Activated T-cell treated with anti-CD3 and anti-CD28 coated beads for 4 hours (primary cell): ENCODE data around the gene PTPN18.

ENCODE experiments used
- DNase-seq: peaks from one replicate; pipeline ENCODE4 v3.0.0-alpha.2; 2020

PTPN18 gene

GRCh38 chr2:130341562-130342019 is 14.3 kb upstream of the PTPN18 start:
- DNase-seq = no peak

GRCh38 chr2:130342020-130342532 is 13.8 kb upstream of the PTPN18 start:
- peak; percentile 68 for DNase-seq

GRCh38 chr2:130342533-130343275 is 13.2 kb upstream of the PTPN18 start, which contains the start of gene IMP4:
TSS of gene IMP4 (plus strand) at chr2:130342897. CDS start at chr2:130342933, 36 bp downstream.
- DNase-seq = peak; percentile 92

GRCh38 chr2:130344578-130344977 is 11.3 kb upstream of the PTPN18 start:
- no peak for DNase-seq

- DNase-seq = no peak
Observed at GRCh38 chr2:130345091-130345490, 10.8 kb upstream of the PTPN18 start.

- no peak for DNase-seq
Observed at GRCh38 chr2:130345611-130346010, 10.2 kb upstream of the PTPN18 start.

- DNase-seq = no peak
Observed at GRCh38 chr2:130346041-130346740, 9.7 kb upstream of the PTPN18 start.

GRCh38 chr2:130346741-130347066 is 9.2 kb upstream of the PTPN18 start:
- no peak for DNase-seq

- DNase-seq = no peak
Observed at GRCh38 chr2:130347220-130347925, 8.5 kb upstream of the PTPN18 start.

- no peak for DNase-seq
Observed at GRCh38 chr2:130349174-130349573, 6.7 kb upstream of the PTPN18 start.

GRCh38 chr2:130351711-130352110 is 4.1 kb upstream of the PTPN18 start:
- no peak for DNase-seq

- no peak for DNase-seq
Observed at GRCh38 chr2:130352237-130352636, 3.6 kb upstream of the PTPN18 start.

GRCh38 chr2:130353291-130354138 is 2.3 kb upstream of the PTPN18 start:
- DNase-seq = no peak

GRCh38 chr2:130354139-130354428 is 1.8 kb upstream of the PTPN18 start:
- DNase-seq = no peak

GRCh38 chr2:130355172-130355577 is 681 bp upstream of the PTPN18 start:
- no peak for DNase-seq

GRCh38 chr2:130357864-130358263 is 2.0 kb downstream of the PTPN18 start:
- DNase-seq = no peak

- DNase-seq = no peak
Observed at GRCh38 chr2:130358420-130359350, 2.8 kb downstream of the PTPN18 start.

GRCh38 chr2:130359466-130359865 is 3.6 kb downstream of the PTPN18 start:
- DNase-seq = no peak

- no peak for DNase-seq
Observed at GRCh38 chr2:130363479-130363878, 7.6 kb downstream of the PTPN18 start.

GRCh38 chr2:130365075-130365474 is 9.2 kb downstream of the PTPN18 start:
- DNase-seq = no peak

- no peak for DNase-seq
Observed at GRCh38 chr2:130365963-130366362, 10.1 kb downstream of the PTPN18 start.

GRCh38 chr2:130366720-130367119 is 10.9 kb downstream of the PTPN18 start:
- DNase-seq = no peak
